D721Med (cell line): ENCODE data around the gene PSTPIP1.

Experiments
- DNase-seq: peaks from one replicate; pipeline ENCODE4 v3.0.0; 2011; ENCODE audit warnings: low spot score; ENCODE audit not compliant: insufficient read length
- FAIRE-seq: peaks from 2 replicates; lab custom pipeline; 2011; peaks lifted over from hg19 to GRCh38; lab: Jason Lieb, UNC
- TF ChIP-seq, protein P1 (sequence below): IDR thresholded peaks from 2 replicates; pipeline ENCODE4 v1.5.1; 2012; ENCODE audit warnings: mild to moderate bottlenecking, control low read depth; ENCODE audit not compliant: insufficient read depth; ENCODE audit errors: missing control alignments

Gene PSTPIP1

DNA sequence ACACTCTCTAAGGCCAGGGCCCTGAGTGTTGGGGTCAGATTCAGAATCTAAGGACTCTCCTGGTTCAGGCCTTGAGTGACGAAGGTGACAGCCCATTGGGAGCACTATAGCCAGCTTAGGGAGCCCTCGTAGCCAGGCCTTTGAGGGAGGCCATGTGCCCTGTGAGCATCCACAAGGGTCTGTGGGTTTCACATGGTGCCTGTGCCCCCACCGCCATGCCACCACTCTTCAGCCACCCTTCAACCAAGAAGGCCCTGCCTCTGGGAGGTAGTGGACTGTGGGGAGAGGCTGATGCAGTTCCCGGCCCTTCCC, 38.4 kb downstream of the PSTPIP1 start:
- DNase-seq (no peak), FAIRE-seq (no peak)
- TF ChIP-seq, protein P1, sequence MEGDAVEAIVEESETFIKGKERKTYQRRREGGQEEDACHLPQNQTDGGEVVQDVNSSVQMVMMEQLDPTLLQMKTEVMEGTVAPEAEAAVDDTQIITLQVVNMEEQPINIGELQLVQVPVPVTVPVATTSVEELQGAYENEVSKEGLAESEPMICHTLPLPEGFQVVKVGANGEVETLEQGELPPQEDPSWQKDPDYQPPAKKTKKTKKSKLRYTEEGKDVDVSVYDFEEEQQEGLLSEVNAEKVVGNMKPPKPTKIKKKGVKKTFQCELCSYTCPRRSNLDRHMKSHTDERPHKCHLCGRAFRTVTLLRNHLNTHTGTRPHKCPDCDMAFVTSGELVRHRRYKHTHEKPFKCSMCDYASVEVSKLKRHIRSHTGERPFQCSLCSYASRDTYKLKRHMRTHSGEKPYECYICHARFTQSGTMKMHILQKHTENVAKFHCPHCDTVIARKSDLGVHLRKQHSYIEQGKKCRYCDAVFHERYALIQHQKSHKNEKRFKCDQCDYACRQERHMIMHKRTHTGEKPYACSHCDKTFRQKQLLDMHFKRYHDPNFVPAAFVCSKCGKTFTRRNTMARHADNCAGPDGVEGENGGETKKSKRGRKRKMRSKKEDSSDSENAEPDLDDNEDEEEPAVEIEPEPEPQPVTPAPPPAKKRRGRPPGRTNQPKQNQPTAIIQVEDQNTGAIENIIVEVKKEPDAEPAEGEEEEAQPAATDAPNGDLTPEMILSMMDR: no peak

DNA sequence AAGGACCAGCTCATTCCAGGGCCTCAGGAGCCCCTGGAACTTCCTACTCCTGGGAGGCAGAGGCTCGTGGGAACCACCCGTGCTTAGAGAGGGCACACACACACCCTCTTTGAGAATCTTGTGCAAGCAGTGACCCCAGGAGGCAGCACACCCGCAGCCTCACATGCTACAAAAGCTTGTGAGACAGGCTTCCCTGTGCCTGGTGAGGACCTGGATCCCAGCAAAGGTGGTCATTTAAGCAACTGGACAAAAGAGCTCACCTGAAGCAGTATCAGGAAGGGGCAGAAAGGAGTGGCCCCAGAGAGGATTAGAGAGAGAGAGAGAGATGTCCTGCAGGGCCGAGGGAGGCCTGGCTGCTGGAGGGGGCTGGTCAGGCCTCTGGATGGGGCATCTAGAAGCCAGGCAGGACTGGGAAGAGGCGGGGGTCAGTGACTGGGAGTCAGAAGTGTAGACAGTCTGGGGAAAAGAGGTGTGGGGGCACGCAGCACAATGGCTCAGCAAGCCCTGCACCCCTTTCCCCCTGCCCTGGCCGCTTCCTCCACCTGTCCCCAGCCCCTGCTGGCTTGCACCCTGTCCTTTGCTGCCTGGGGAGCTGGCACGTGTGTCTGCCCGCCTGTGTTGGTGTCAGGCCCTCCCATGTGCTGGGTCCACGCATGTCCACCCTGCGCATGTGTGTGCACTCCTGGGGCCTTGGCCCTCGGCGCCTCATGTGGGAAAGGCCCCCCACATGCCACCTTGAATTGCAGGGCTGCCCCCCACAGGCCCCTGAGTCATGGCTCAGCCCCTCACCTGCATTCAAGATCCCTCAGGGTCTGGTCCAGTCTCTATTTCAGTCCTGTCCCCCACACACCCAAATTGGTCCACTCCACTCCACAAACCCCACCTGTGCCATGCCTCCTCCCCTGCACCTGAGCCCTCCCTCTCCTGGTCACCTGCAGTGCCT, 39.1 kb downstream of the PSTPIP1 start:
- no peak for FAIRE-seq
- DNase-seq: no peak
- TF ChIP-seq, protein P1: no peak

DNA sequence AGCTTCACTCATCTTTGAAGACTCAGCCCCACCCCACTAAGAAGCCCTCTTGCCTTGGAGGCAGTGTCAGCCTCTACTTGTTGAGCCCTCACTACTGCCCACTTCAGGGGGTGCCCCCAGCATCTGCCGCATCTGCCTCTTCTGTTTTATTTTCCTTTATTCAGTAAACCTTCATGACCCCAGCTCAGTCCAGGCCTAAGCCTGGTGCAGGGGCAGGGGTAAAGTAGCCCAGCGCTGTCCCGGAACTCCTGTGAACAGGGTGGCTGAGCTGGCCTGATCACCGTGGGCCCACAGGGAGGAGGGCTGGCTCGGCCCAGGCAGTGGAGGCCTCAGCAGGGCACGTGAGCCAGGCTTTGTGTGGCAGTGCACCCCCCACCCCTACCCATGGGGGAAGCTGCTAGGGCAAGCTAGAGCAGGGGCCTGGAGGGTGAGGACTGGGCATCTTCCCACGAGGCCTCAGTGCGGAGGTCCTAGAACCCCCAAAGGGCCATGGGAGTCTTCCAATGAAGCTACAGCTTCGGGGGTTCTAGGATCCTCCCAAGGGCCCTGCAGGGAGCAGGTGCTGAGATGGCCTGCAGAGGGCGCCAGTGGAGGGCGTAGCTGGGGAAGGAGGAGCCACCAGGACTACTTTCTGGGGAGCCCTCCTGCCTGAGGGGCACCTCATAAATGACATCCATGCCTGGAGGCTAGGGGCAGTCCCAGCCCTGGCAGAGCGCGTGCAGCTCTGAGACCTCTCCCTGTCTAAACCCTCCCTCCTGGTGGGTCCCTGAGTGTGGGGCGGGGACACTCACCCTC, 40.0 kb downstream of the PSTPIP1 start:
- no peak for DNase-seq
- TF ChIP-seq, protein P1: peak; percentile 50
- FAIRE-seq: no peak

DNA sequence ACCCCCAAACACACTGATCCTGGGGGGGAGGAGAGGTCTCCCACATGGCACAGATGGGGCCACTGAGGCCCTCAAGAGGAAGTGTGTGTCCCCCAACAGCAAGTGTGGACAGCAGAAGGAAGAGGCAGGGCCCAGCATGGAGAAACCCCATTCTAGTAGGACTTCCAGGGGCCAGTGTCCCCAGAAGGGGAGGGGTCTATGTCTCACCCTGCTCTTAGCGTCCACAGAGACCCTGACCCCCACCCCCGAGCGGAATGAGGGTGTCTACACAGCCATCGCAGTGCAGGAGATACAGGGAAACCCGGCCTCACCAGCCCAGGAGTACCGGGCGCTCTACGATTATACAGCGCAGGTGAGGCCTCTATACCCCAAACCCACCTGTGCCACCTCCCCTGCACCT, 40.7 kb downstream of the PSTPIP1 start:
- TF ChIP-seq, protein P1: no peak
- DNase-seq: no peak
- no peak for FAIRE-seq

DNA sequence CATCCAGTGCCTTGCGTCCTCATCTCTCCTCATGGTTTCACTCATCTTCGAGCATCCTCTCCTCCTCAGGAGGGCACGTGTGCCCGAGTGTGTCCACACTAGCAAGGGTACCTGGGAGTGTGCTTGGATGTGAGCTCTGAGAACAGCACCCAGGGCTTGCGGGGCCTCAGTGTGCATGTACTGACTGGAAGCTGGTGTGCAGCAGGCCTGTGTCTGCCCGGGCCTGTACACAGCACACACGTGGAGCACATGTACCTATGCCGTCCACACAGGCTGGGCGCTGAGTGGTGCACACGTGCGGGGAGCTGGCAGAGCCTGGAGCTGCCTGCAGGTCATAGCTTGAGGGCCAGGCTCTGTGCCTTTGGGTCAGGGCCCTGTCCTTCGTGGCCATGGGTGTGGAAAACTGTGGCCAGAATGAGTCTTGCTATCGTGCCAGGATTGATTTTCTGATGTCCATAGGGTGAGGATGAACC, 41.1 kb downstream of the PSTPIP1 start:
- FAIRE-seq: no peak
- TF ChIP-seq, protein P1: no peak
- DNase-seq: no peak

DNA sequence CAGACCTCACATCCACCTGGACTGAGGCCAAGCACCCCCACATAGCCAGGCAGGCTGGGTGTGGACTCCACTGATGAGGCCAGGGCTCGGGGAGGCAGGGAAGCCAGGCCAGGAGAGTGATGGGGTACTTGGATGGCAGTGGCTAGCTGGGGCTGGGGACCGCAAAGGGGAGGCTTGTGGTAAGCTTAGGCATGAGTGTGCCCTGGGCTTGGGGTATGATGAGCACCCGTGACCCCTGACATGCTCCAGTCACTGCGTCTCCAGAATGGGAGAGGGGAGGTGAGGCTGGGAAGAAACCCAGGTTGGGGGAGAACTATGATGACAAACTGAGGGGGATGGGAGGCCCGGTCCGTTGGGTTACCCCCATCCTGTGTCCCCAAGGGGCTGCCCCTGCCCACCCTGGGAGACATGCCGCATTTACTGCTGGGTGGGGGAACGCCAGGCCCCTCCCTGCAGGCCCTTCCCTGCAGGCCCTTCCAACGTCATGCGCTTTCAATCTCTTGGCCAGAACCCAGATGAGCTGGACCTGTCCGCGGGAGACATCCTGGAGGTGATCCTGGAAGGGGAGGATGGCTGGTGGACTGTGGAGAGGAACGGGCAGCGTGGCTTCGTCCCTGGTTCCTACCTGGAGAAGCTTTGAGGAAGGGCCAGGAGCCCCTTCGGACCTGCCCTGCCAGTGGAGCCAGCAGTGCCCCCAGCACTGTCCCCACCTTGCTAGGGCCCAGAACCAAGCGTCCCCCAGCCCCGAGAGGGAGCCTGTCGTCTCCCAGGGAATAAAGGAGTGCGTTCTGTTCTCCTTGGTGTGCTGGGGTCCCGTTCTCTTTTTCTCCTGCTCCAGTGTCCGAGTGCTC, 41.8 kb downstream of the PSTPIP1 start:
- TF ChIP-seq, protein P1: no peak
- FAIRE-seq (no peak), DNase-seq (no peak)
